Measurements from ENCODE around the gene NDUFS2.

The NDUFS2 gene

DNA sequence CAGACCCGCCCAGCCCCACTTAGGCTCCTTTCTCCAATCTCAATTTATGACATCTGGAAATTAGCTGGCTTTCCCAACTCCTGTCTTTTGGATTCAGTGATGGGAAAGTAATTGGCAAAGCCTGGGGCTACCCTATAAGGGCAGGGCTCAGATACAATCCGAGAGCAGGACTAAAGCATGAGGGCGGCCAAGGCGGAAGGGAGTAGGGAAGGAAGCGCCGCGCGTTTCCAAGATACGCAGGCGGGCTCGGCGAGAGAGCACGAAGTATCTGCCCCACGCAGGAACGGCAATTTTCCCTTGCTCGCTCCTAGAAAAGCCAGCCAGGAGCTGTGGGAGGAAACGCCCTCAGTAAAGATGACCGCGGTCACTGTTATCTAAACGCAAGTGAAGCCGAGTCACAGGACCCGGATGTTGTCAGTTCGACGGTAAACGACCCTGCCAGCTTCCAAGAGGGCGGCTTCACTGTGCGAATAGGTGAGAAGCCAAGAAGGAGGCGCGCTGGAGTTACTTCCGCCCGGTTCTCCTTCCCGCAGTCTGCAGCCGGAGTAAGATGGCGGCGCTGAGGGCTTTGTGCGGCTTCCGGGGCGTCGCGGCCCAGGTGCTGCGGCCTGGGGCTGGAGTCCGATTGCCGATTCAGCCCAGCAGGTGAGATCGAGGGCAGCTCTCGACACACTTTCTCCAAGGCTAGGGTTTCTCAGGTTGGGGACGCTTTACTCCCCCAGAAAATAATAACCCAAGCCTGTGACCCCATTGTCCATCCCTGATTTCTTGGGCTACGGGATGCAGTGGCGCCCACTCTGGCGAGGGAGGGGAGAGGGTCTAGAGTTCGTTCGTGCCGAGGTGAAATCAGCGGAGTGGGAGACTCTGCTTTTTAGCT lies at the start of gene NDUFS2:
Gene NDUFS2 (plus strand): TSS at position 532 of the 877 bp plus-strand sequence. CDS start 19 bp downstream, at position 551.
- peak; percentile 99 for DNase-seq

DNA sequence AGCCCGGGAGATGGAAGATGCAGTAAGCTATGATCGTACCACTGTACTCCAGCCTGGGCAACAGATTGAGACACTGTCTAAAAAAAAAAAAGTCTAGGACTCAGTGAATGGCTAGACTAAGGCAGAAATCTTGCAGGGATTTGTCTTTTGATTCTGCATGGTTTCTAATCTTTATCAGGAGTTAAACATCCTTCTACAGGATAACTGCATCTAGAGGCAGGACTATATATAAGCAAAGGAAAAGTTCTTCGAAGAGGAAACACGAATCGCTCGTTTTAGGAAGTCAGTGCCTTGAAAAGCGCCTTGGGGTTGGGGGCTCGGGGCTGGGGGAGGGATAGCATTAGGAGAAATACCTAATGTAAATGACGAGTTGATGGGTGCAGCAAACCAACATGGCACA lies 49.0 kb upstream of the NDUFS2 start:
- no peak for DNase-seq

DNA sequence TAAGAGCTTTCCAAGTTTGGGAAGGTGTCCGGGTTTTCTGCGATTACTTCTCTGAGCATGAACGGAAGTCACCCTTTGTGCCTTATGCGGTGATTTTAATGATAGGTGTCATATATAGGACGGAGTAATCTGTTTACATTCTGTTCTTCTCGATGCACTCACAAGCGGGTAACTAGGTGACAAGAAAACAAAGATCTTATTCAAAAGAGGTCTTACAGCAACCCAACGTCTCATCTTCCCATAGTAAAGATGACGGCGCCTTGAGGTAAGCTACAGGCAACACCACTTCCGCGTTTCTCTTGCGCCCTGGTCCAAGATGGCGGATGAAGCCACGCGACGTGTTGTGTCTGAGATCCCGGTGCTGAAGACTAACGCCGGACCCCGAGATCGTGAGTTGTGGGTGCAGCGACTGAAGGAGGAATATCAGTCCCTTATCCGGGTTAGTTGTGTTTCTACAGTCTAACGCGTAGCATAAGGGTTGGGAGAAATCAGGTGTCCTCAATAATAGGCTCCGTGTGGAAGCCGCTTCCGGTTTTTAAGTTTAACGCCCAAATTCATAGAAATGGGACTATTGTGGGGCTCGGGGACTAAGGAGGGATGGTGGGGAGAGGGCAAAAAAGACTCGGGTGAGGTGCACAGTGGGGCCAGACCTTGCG lies 48.4 kb upstream of the NDUFS2 start, which contains the start of gene UFC1:
Gene UFC1 (plus strand): TSS at position 297 of the 656 bp plus-strand sequence. CDS start 20 bp downstream, at position 317.
- DNase-seq: peak; percentile 90

- no peak for DNase-seq
Observed at GRCh38 chr1:161157867-161158266, 44.3 kb upstream of the NDUFS2 start.

DNA sequence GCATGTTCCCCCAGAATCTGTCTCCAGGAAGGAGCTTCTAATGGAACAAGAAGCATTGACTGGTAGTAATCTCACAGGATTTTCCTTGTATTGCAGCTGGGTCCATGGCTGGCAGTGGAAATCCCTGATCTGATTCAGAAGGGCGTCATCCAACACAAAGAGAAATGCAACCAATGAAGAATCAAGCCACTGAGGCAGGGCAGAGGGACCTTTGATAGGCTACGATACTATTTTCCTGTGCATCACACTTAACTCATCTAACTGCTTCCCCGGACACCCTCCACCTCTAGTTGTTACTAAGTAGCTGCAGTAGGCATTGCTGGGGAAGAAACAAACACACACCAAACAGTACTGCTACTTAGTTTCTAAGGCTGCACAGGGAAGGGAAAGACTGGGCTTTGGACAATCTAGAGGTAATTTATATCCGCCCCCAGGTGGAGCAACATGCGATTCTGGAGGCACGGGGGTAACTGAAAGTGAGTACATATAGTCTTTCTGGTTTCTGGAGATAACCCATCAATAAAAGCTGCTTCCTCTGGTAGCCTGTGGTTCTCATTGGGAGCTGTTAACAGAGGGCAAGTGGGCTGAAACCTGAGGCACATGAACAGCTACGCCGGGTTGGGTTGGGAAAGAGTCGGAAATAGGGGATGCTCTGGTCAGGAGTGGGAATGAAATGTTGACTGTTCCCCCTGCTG lies 43.7 kb upstream of the NDUFS2 start:
- no peak for DNase-seq

- peak; percentile 90 for DNase-seq
Observed at GRCh38 chr1:161159087-161159912, 42.9 kb upstream of the NDUFS2 start, which contains the start of gene USP21. Gene USP21, plus strand, starts transcription at chr1:161159500. Its CDS starts 1,141 bp downstream, at chr1:161160641.

GRCh38 chr1:161159913-161160243 lies 42.3 kb upstream of the NDUFS2 start:
- no peak for DNase-seq

DNA sequence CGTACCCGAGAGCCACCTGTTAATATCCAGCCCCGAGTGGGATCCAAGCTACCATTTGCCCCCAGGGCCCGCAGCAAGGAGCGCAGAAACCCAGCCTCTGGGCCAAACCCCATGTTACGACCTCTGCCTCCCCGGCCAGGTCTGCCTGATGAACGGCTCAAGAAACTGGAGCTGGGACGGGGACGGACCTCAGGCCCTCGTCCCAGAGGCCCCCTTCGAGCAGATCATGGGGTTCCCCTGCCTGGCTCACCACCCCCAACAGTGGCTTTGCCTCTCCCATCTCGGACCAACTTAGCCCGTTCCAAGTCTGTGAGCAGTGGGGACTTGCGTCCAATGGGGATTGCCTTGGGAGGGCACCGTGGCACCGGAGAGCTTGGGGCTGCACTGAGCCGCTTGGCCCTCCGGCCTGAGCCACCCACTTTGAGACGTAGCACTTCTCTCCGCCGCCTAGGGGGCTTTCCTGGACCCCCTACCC lies 41.5 kb upstream of the NDUFS2 start:
- DNase-seq: no peak

GRCh38 chr1:161161652-161162051 lies 40.5 kb upstream of the NDUFS2 start:
- DNase-seq: no peak

- no peak for DNase-seq
Observed at GRCh38 chr1:161162052-161162451, 40.1 kb upstream of the NDUFS2 start.

DNA sequence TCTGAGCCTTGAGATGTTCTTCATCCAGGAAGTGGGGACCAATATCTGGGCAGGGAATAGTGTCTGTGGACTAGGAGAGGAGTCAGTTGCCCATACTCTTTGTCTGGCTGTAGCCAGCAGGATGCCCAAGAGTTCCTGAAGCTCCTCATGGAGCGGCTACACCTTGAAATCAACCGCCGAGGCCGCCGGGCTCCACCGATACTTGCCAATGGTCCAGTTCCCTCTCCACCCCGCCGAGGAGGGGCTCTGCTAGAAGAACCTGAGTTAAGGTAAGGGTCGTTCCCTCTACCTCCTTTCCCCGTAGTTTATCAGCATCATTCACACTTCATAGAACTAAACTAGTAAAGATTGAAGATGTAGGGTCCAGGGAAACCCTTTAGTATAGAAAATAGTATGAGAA lies 39.4 kb upstream of the NDUFS2 start:
- no peak for DNase-seq

- DNase-seq: no peak
Observed at GRCh38 chr1:161163793-161164192, 38.4 kb upstream of the NDUFS2 start.

GRCh38 chr1:161164901-161165610 lies 37.1 kb upstream of the NDUFS2 start:
- DNase-seq: no peak

DNA sequence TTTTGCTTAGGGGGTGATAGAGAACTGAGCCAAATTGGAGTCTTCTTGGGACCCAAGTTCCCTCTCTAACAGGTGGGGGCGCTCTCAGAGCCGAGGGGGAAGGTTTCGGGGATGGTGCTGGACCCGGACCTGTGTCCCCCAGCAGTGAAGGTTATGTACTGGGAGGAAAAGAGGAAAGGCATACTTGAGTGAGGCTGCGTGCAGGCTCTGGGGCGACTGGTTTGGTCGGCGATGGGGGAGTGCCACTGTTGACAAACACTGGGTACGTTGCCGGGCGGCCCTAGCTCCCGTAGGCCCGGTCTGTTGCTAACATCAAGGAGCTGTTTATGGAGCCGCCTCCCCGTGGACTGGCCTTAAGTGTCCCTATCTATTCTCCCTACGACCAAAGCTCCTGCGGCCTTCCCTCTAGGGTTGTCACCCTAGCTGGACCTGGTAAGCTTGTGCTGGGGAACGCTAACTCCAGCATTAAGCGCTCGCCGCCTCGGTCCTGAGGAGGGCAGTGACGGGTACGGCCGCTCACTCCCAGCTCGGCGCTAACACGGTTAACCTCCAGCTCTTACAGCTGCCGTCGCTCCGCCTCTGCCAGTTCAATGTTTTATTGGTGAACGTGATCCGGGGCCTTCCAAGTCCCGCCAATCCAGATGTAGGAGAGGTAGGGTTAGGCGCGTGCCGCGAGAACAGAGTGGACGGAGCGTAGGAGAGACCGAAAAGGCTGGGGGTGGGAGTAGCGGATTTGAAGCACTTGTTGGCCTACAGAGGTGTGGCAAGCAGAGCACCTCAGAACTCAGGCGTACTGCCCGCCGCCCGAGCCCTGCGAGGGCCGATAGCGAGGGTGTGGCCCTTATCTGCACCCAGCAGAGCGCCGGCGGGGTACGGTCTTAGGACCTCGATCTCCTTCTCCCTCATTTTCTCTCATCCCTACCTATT lies 36.2 kb upstream of the NDUFS2 start, which contains the start of gene PPOX:
Gene PPOX (plus strand): TSS at position 685 of the 927 bp plus-strand sequence. CDS start 422 bp downstream, outside the sequence.
- peak; percentile 97 for DNase-seq

DNA sequence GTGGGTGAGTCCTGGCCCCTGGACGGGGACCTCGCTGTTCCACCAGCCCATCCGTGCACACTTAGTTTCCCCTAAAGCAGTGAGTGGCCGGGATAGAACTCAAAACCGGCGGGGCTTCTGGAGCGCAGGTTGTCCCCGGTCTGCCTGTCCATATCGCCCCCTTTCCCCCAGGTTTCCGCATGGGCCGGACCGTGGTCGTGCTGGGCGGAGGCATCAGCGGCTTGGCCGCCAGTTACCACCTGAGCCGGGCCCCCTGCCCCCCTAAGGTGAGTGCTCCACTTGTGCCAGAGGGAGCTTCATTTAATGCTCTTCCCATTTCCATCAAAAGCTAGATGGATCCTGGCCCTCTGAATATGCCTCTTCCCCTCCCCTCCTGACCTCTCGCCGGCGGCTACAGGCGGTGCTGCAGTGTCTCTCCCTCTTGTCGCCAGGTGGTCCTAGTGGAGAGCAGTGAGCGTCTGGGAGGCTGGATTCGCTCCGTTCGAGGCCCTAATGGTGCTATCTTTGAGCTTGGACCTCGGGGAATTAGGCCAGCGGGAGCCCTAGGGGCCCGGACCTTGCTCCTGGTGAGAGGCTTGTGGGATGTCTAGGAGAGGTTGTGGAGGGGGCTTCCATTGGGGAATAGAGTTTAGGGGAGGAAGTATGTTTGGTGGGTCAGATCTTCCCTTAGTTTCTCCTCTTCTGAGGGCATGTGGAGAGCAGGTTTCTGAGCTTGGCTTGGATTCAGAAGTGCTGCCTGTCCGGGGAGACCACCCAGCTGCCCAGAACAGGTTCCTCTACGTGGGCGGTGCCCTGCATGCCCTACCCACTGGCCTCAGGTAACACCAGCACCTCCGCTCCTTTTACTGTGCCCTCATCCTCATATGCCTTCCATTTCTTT lies 35.3 kb upstream of the NDUFS2 start:
- DNase-seq: no peak

DNA sequence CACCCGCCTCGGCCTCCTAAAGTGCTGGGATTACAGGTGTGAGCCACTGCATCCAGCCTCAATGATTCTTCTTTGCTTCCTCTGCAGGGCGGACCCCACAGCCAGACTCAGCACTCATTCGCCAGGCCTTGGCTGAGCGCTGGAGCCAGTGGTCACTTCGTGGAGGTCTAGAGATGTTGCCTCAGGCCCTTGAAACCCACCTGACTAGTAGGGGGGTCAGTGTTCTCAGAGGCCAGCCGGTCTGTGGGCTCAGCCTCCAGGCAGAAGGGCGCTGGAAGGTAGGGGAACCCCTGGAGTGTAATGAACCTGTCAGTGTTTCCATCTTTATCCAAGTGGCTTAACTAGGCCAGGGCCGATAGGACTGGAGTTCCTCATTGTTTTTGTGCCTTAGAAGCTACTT lies 33.3 kb upstream of the NDUFS2 start:
- DNase-seq: no peak

GRCh38 chr1:161171191-161171590 lies 31.0 kb upstream of the NDUFS2 start:
- no peak for DNase-seq

GRCh38 chr1:161171696-161172095 lies 30.5 kb upstream of the NDUFS2 start:
- no peak for DNase-seq

- no peak for DNase-seq
Observed at GRCh38 chr1:161172349-161172748, 29.8 kb upstream of the NDUFS2 start.

Measured in fibroblast of skin of right biceps (primary cell).